Bronchial epithelial cell (primary cell): ENCODE measurements around the gene HOMER3. TPM values are rescaled to one million over a fixed set of nuclear protein-coding genes. Genes with fewer than 3 reads are reported as not detected.

Experiments used
- DNase-seq: peaks from one replicate; pipeline ENCODE4 v3.0.0-alpha.2; 2010; ENCODE audit warnings: low read depth
- FAIRE-seq: peaks from 2 replicates; lab custom pipeline; 2011; peaks lifted over from hg19 to GRCh38; lab: Jason Lieb, UNC
- H3K27me3 ChIP-seq: 2 replicates; pipeline ENCODE4 v1.5.1; 2011; ENCODE audit warnings: low read length; ENCODE audit not compliant: control insufficient read depth, insufficient read depth
- H3K36me3 ChIP-seq: 2 replicates; pipeline ENCODE4 v1.5.1; 2011; ENCODE audit warnings: low read length; ENCODE audit not compliant: control insufficient read depth, insufficient read depth
- H3K4me3 ChIP-seq: 2 replicates; pipeline ENCODE4 v1.5.1; 2011; ENCODE audit warnings: mild to moderate bottlenecking, low read depth, low read length, control low read depth
- CTCF ChIP-seq: IDR thresholded peaks from 2 replicates; pipeline ENCODE4 v1.5.1; 2011; ENCODE audit warnings: mild to moderate bottlenecking, moderate library complexity, low read length, control low read depth, inconsistent platforms; ENCODE audit not compliant: insufficient read depth, severe bottlenecking
- total RNA-seq: library from RNA; depleted of rRNA; stranded (reverse); fragments of >200 nt; gene quantifications from 2 replicates; pipeline ENCODE4 v1.2.1, GENCODE V29; 2014

The HOMER3 gene
- total RNA-seq, 1 donor from 2014 or later = 129 TPM

- H3K27me3 ChIP-seq = no peaks in the 10 kb centered on the region
- peaks cover 32% of the 10 kb centered on the region for H3K36me3 ChIP-seq
- FAIRE-seq = no peak
- TF ChIP-seq CTCF = no peak
- H3K4me3 ChIP-seq = no peak overlapping the region
- no peak for DNase-seq
Observed at GRCh38 chr19:18912933-18913332, 28.1 kb downstream of the HOMER3 start.

- Histone ChIP-seq H3K4me3 (no peak overlapping the region), H3K36me3 (peaks cover 44% of the 10 kb centered on the region), H3K27me3 (no peaks in the 10 kb centered on the region)
- DNase-seq (no peak), FAIRE-seq (no peak)
- no peak for TF ChIP-seq CTCF
Observed at GRCh38 chr19:18910801-18911436, 30.1 kb downstream of the HOMER3 start.

DNA sequence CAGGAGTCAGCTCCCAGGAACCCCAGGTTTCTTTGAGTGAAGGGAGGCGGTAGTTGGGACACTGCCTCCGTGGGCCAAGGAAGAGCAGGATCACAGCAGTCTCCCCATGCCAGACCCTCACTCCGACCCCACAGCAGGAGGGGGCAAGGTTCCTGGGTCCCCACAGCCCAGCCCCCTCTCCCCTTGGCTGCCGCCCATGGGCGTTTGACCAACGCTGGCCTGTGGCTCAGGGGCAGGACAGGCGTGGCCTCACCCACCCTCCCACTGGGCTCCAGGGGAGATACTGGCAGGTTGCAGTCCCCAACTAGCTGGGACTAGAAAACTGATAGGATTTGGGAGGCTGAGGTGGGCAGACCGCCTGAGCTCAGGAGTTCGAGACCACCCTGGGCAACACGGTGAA lies 31.0 kb downstream of the HOMER3 start:
- peaks cover 45% of the 10 kb centered on the region for H3K36me3 ChIP-seq
- no peaks in the 10 kb centered on the region for H3K27me3 ChIP-seq
- DNase-seq (no peak), FAIRE-seq (no peak)
- no peak overlapping the region for H3K4me3 ChIP-seq
- TF ChIP-seq CTCF = no peak

DNA sequence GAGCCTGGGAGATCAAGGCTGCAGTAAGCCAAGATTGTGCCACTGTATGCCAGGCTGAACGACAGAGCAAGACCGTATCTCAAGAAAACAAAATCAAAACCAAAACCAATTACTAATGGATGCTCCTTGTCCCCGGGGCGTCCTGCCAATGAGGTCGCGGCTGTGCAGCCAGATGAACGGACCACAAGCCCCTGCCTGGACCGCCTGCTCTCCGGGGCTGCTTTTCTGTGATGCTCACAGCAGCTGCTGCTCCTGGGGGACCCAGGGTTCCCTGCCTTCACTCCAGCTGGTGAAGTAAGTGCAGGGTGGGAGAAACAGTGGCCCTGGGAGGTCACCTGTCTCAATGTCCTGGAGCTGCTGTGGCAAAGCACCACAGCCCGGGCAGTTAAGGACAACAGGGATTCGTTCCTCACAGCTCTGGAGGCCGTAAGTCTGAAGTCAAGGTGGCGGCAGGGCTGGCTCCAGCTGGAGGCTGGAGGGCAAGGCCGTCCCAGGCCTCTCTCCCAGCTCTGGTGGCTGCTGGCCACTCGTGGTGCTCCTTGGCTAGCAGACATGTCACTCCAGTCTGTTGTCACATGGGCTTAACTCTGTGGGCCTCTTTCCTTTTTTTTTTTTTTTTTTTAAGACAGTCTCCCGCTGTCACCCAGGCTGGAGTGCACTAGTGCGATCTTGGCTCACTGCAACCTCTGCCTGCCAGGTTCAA lies 31.9 kb downstream of the HOMER3 start:
- H3K4me3 ChIP-seq = no peak overlapping the region
- FAIRE-seq = no peak
- no peak for TF ChIP-seq CTCF
- no peak for DNase-seq
- no peaks in the 10 kb centered on the region for H3K27me3 ChIP-seq
- peaks cover 45% of the 10 kb centered on the region for H3K36me3 ChIP-seq

DNA sequence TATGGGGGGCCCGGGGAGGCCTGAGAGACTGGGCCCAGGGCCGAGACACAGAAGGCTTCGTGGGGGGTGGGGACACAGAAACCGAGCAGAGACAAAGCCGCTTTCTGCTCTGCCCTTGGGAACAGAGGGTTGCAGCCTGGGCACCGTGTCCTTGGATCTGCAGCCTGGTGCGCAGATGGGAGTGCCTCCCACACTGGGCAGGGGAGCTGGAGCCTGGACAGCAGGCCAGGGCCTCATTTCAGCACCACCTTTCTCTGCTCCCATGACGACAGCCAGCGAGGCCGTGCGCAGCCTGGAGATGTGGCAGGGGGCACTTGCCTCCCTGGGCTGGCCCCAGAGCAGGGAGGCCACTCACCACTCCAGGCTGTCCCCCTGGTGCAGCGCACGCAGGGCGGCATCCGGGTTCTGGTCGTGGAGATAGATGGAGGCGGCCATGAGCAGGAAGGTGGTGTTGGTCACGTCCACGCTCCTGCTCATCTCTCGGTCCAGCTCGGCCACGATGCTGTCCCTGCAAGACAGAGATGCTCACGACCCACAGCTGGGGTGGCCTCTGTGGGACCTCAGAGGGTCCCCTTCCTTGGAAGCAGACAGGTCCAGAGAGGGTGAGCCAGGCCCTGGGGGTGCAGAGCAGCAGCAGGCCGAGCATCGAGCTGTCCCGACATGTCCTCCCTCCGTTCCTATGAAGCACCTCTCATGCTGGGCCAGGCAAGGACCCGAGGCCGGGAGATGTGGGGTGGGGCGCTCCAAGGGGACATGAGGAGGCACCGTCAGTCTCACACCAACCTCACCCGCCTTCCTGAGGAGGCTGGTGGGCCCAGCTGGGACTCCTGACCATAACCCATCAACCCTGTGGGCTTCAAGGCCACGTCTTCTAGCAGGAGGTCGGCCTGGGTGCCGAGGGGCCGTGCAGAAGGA lies 34.2 kb downstream of the HOMER3 start:
- FAIRE-seq = no peak
- DNase-seq = no peak
- no peak for TF ChIP-seq CTCF

More for the DNA sequence above, 34.2 kb downstream of the HOMER3 start:
- H3K4me3 ChIP-seq = no peak overlapping the region
- peaks cover 38% of the 10 kb centered on the region for H3K36me3 ChIP-seq
- H3K27me3 ChIP-seq = no peaks in the 10 kb centered on the region
